H1 (cell line): ENCODE data around the gene PHTF1. TPM values are rescaled to one million over a fixed set of nuclear protein-coding genes. Genes with fewer than 3 reads are reported as not detected.

Experiments
- CTCF ChIA-PET: fragments of 300-600 bp; sonication (Branson Sonifier 250); formaldehyde crosslinking; loops from one replicate; lab custom pipeline; 2021; ENCODE audit not compliant: partially characterized antibody; lab: Charles Lee
- POLR2A ChIA-PET: fragments of 300-600 bp; sonication (Branson Sonifier 250); formaldehyde crosslinking; loops from one replicate; lab custom pipeline; 2021; ENCODE audit warnings: inconsistent platforms; ENCODE audit not compliant: partially characterized antibody; lab: Charles Lee
- DNase-seq, 2 experiments: peaks; one replicate each; pipeline versions ENCODE4 v3.0.0 to v3.0.0-alpha.2; 2010 to 2022; ENCODE audit warnings: low spot score in 2 of 2, low read depth in 1 of 2, mixed read lengths in 1 of 2
- FAIRE-seq: peaks from 2 replicates; lab custom pipeline; 2011; peaks lifted over from hg19 to GRCh38; lab: Jason Lieb, UNC
- H2AFZ ChIP-seq: 2 replicates; pipeline ENCODE4 v1.8.1; 2012; ENCODE audit warnings: low read length, inconsistent platforms
- H2AK5ac ChIP-seq: 2 replicates; pipeline ENCODE4 v1.6.1; 2013; ENCODE audit warnings: low read depth, low read length
- H2BK120ac ChIP-seq: replicated peaks from 2 replicates; pipeline ENCODE3; 2013; ENCODE audit warnings: low read depth, low read length, inconsistent platforms
- H2BK12ac ChIP-seq: 2 replicates; pipeline ENCODE4 v1.6.1; 2013; ENCODE audit warnings: low read depth, low read length
- H2BK15ac ChIP-seq: 2 replicates; pipeline ENCODE4 v1.6.1; 2013; ENCODE audit warnings: low read length
- H2BK20ac ChIP-seq: 2 replicates; pipeline ENCODE4 v1.6.1; 2013; ENCODE audit warnings: low read length
- H2BK5ac ChIP-seq: 2 replicates; pipeline ENCODE4 v1.6.1; 2013; ENCODE audit warnings: low read depth, low read length
- H3K14ac ChIP-seq: 2 replicates; pipeline ENCODE4 v1.6.1; 2013; ENCODE audit warnings: inconsistent platforms; ENCODE audit not compliant: insufficient read length
- H3K18ac ChIP-seq: 2 replicates; pipeline ENCODE4 v1.6.1; 2013; ENCODE audit warnings: low read length; ENCODE audit errors: extremely low read depth
- H3K23ac ChIP-seq: 2 replicates; pipeline ENCODE4 v1.6.1; 2013; ENCODE audit warnings: inconsistent platforms; ENCODE audit not compliant: insufficient read length
- H3K23me2 ChIP-seq: 2 replicates; pipeline ENCODE4 v1.6.1; 2013; ENCODE audit warnings: low read depth, low read length
- H3K27ac ChIP-seq: 2 replicates; pipeline ENCODE4 v1.6.1; 2011; ENCODE audit warnings: low read depth, low read length, inconsistent platforms
- H3K27me3 ChIP-seq, 4 experiments: replicated peaks in 1 of 4; 1 replicate in 1 of 4; 2 replicates in 3 of 4; pipeline versions ENCODE4 v1.6.1 to v1.8.1; 2011 to 2013; ENCODE audit warnings: low read length in 3 of 4, mild to moderate bottlenecking in 3 of 4, inconsistent platforms in 2 of 4, mixed read lengths in 2 of 4, moderate library complexity in 1 of 4; ENCODE audit not compliant: control insufficient read depth in 3 of 4, insufficient read depth in 3 of 4; ENCODE audit errors: extremely low read depth in 1 of 4
- H3K36me3 ChIP-seq, 4 experiments: 2 replicates each; pipeline versions ENCODE4 v1.6.1 to v1.8.1; 2011 to 2013; ENCODE audit warnings: mild to moderate bottlenecking in 4 of 4, low read length in 3 of 4, moderate library complexity in 2 of 4, control low read depth in 1 of 4, inconsistent platforms in 1 of 4; ENCODE audit not compliant: insufficient read depth in 4 of 4, control insufficient read depth in 2 of 4
- H3K4ac ChIP-seq: replicated peaks from 2 replicates; pipeline ENCODE3; 2013; ENCODE audit warnings: low read length, low read depth, mixed read lengths, inconsistent platforms; ENCODE audit not compliant: insufficient read length
- H3K4me1 ChIP-seq, 4 experiments: replicated peaks in 1 of 4; 1 replicate in 1 of 4; 2 replicates in 3 of 4; pipeline versions ENCODE4 v1.6.1 to v1.8.1; 2011 to 2013; ENCODE audit warnings: low read length in 3 of 4, inconsistent platforms in 2 of 4, mixed read lengths in 1 of 4; ENCODE audit not compliant: insufficient read depth in 4 of 4, control insufficient read depth in 3 of 4
- H3K4me2 ChIP-seq, 2 experiments: 2 replicates each; pipeline versions ENCODE4 v1.6.1 to v1.8.1; 2011 to 2013; ENCODE audit warnings: low read depth in 2 of 2, low read length in 2 of 2, control low read depth in 1 of 2, inconsistent platforms in 1 of 2, mild to moderate bottlenecking in 1 of 2; ENCODE audit not compliant: insufficient read depth in 1 of 2
- H3K4me3 ChIP-seq, 4 experiments: fragments of 200-600, 300-600 bp in 1 of 4; sonication (generic), shearing (Covaris generic), sonication (Bioruptor Twin) in 1 of 4; 2 replicates each; pipeline versions ENCODE4 v1.5.1 to v1.8.1; 2011 to 2016; ENCODE audit warnings: low read length in 4 of 4, low read depth in 3 of 4, control low read depth in 2 of 4, inconsistent platforms in 2 of 4, mild to moderate bottlenecking in 2 of 4, mixed read lengths in 1 of 4, moderate library complexity in 1 of 4; ENCODE audit not compliant: insufficient read depth in 2 of 4; ENCODE audit errors: extremely low read depth in 1 of 4
- H3K56ac ChIP-seq: replicated peaks from 2 replicates; pipeline ENCODE3; 2013; ENCODE audit warnings: low read depth, mild to moderate bottlenecking, mixed read lengths, low read length, inconsistent platforms; ENCODE audit not compliant: insufficient read length
- H3K79me1 ChIP-seq: 2 replicates; pipeline ENCODE4 v1.6.1; 2013; ENCODE audit warnings: low read depth, low read length, control low read depth
- H3K79me2 ChIP-seq, 2 experiments: 2 replicates each; pipeline versions ENCODE4 v1.6.1 to v1.8.1; 2012 to 2013; ENCODE audit warnings: low read length in 2 of 2, mild to moderate bottlenecking in 2 of 2, inconsistent platforms in 1 of 2; ENCODE audit not compliant: insufficient read depth in 2 of 2, control insufficient read depth in 1 of 2
- H3K9ac ChIP-seq, 4 experiments: replicated peaks in 1 of 4; 1 replicate in 1 of 4; 2 replicates in 3 of 4; pipeline versions ENCODE4 v1.6.1 to v1.8.1; 2011 to 2013; ENCODE audit warnings: low read depth in 3 of 4, low read length in 3 of 4, control low read depth in 2 of 4, mild to moderate bottlenecking in 2 of 4, moderate library complexity in 2 of 4, inconsistent platforms in 1 of 4; ENCODE audit errors: extremely low read depth in 1 of 4
- H3K9me3 ChIP-seq, 2 experiments: 2 replicates each; pipeline versions ENCODE4 v1.6.1 to v1.8.1; 2012 to 2013; ENCODE audit warnings: mild to moderate bottlenecking in 2 of 2, moderate library complexity in 2 of 2, control low read depth in 1 of 2, inconsistent platforms in 1 of 2, low read depth in 1 of 2, low read length in 1 of 2, mixed read lengths in 1 of 2; ENCODE audit not compliant: insufficient read depth in 2 of 2
- H4K20me1 ChIP-seq, 2 experiments: replicated peaks in 1 of 2; 2 replicates each; pipeline versions ENCODE3 to v1.8.1; 2011 to 2013; ENCODE audit warnings: inconsistent platforms in 2 of 2, low read length in 2 of 2, mild to moderate bottlenecking in 1 of 2; ENCODE audit not compliant: insufficient read depth in 2 of 2, control insufficient read depth in 1 of 2
- H4K5ac ChIP-seq: 2 replicates; pipeline ENCODE4 v1.6.1; 2013; ENCODE audit warnings: low read length, low read depth, mixed read lengths, inconsistent platforms; ENCODE audit not compliant: insufficient read length
- H4K8ac ChIP-seq: 2 replicates; pipeline ENCODE4 v1.8.0; 2013; ENCODE audit warnings: mild to moderate bottlenecking, moderate library complexity, low read length, inconsistent platforms; ENCODE audit not compliant: insufficient read depth; ENCODE audit errors: extremely low read depth
- H4K91ac ChIP-seq: replicated peaks from 2 replicates; pipeline ENCODE3; 2013; ENCODE audit warnings: low read length, mixed read lengths, inconsistent platforms; ENCODE audit not compliant: insufficient read length
- EGR1 ChIP-seq: IDR thresholded peaks from 2 replicates; pipeline ENCODE4 v1.6.1; 2011; ENCODE audit warnings: low read depth, low read length, borderline replicate concordance
- JUND ChIP-seq: IDR thresholded peaks from 2 replicates; pipeline ENCODE4 v1.6.1; 2011; ENCODE audit warnings: mild to moderate bottlenecking, improper control_type of control experiment, low read length
- NANOG ChIP-seq: IDR thresholded peaks from 2 replicates; pipeline ENCODE4 v1.6.1; 2011; ENCODE audit warnings: low read length, low read depth, mild to moderate bottlenecking, inconsistent platforms; ENCODE audit not compliant: insufficient read depth, poor library complexity, severe bottlenecking
- PHF8 ChIP-seq: fragments of 200-600 bp; sonication (generic); conservative IDR thresholded peaks from 2 replicates; pipeline ENCODE4 v1.7.1; 2012; ENCODE audit warnings: low read depth, mild to moderate bottlenecking, inconsistent platforms, low read length, moderate library complexity
- SP2 ChIP-seq: IDR thresholded peaks from 2 replicates; pipeline ENCODE4 v1.6.1; 2012; ENCODE audit warnings: mild to moderate bottlenecking, low read length, inconsistent platforms
- SP4 ChIP-seq: IDR thresholded peaks from 2 replicates; pipeline ENCODE4 v1.6.1; 2012; ENCODE audit warnings: low read length, inconsistent platforms
- YY1 ChIP-seq: IDR thresholded peaks from 2 replicates; pipeline ENCODE4 v1.6.1; 2011; ENCODE audit warnings: low read depth, mild to moderate bottlenecking, low read length
- polyA plus RNA-seq, 7 experiments: library from polyadenylated mRNA; depleted of rRNA in 3 of 7; stranded (reverse) in 5 of 7; unstranded in 2 of 7; fragments of >200 nt in 5 of 7; fragments of 200-250 nt in 2 of 7; gene quantifications; 1 replicate in 5 of 7; 2 replicates in 1 of 7; 4 replicates in 1 of 7; pipeline versions ENCODE4 v1.2.1 to v1.2.3, GENCODE V29; 2011 to 2013; ENCODE audit warnings: missing spikeins in 2 of 7, mixed read lengths in 2 of 7
- total RNA-seq: library from RNA; stranded (reverse); fragmentation: NEBNext Ultra II Directional; extraction: Animal tissue kit (Norgen Biotek cat#: 25700); gene quantifications from 2 replicates; pipeline ENCODE4 v1.2.1, GENCODE V29; 2021

The PHTF1 gene
- total and polyA plus RNA-seq, 2 of the 8 experiments (the other 6 are each of a cell fraction or from before 2014, with no cell fraction given): 9.1 to 26.9 TPM

DNA sequence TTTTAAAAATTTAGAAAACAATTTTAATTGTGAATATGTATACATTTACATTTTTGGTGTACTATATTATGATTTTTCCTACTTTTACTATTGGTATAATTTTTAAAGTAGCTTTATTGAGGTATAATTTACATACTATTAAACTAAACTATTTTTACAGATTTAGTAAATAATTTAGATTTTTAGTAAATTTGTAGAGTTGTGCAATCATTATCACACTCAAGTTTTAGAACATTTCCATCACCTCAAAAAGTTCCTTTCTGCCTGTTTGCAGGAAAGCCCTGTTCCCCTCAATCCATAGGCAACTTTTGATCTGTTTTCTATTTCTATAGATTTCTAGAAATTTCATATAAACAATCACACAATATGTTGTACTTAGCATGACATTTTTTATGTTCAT lies 8.2 kb downstream of the PHTF1 start:
- Histone ChIP-seq H3K23ac (no peak overlapping the region), H4K20me1 (peaks cover 0 to 2% of the 10 kb centered on the region in 2 experiments), H3K9me3 (peaks cover 0 to 2% of the 10 kb centered on the region in 2 experiments; a peak in 1 of 4 replicates), H4K5ac (no peak overlapping the region), H2AFZ (no peak overlapping the region), H4K91ac (no peak overlapping the region), H3K36me3 (peaks cover 0 to 17% (median 2%) of the 10 kb centered on the region in 4 experiments; a peak in 3 of 8 replicates), H4K8ac (no peak overlapping the region), H2BK15ac (no peak overlapping the region), H3K4me3 (no peak overlapping the region), H3K18ac (no peak overlapping the region), H3K4me1 (no peaks in the 10 kb centered on the region), H2BK12ac (no peak overlapping the region), H3K27me3 (no peaks in the 10 kb centered on the region), H3K79me1 (no peaks in the 10 kb centered on the region), H3K9ac (no peak overlapping the region), H3K14ac (no peak overlapping the region), H3K79me2 (no peaks in the 10 kb centered on the region), H2BK120ac (no peak overlapping the region), H2AK5ac (no peak overlapping the region), H3K23me2 (no peaks in the 10 kb centered on the region), H3K27ac (no peak overlapping the region), H3K56ac (no peak overlapping the region), H3K4ac (no peak overlapping the region), H2BK20ac (no peak overlapping the region), H3K4me2 (no peak overlapping the region), H2BK5ac (no peak overlapping the region)
- ChIA-PET CTCF (interaction anchor here (1.1 kb wide), 1 partner anchor 53 kb away, joined by 3 read pairs; no protein-coding TSS in a partner anchor), POLR2A (no interaction called here)
- DNase-seq (no peak), FAIRE-seq (no peak)
- TF ChIP-seq SP4 (no peak), YY1 (no peak), SP2 (no peak), EGR1 (no peak), PHF8 (no peak), NANOG (no peak), JUND (no peak)
